Esophagus muscularis mucosa (tissue), 4 donors: ENCODE data around the gene CLDND2. TPM values are rescaled to one million over a fixed set of nuclear protein-coding genes. Genes with fewer than 3 reads are reported as not detected.
A peak's percentile ranks its signal among the peaks of the same experiment; 100 is the strongest.
"Not testable (repeated sequence)": the region's sequence is repeated elsewhere in the genome, so short reads cannot be mapped to it uniquely, and the experiment has no call there.

ENCODE experiments used
- DNase-seq: peaks from one replicate; pipeline ENCODE4 v3.0.0-alpha.2; 2017; ENCODE audit errors: extremely low spot score
- H3K27ac ChIP-seq, 4 donors: fragments of 200-600 bp; sonication (generic); replicated peaks in 1 of 4; 1 replicate in 3 of 4; 2 replicates in 1 of 4; pipeline ENCODE4 v1.5.1; 2016 to 2019; ENCODE audit warnings: mild to moderate bottlenecking in 1 of 4
- H3K27me3 ChIP-seq, 4 donors: fragments of 200-600 bp; sonication (generic); one replicate each; pipeline versions ENCODE4 v1.5.1 to v1.6.0; 2016 to 2019
- H3K36me3 ChIP-seq, 4 donors: fragments of 200-600 bp; sonication (generic); one replicate each; pipeline ENCODE4 v1.5.1; 2016 to 2019
- H3K4me1 ChIP-seq, 4 donors: fragments of 200-600 bp; sonication (generic); one replicate each; pipeline ENCODE4 v1.5.1; 2016 to 2019
- H3K4me3 ChIP-seq, 4 donors: fragments of 200-600 bp; sonication (generic); 1 replicate in 2 of 4; 2 replicates in 2 of 4; pipeline ENCODE4 v1.5.1; 2016 to 2019; ENCODE audit warnings: mild to moderate bottlenecking in 4 of 4, moderate library complexity in 1 of 4
- H3K9me3 ChIP-seq, 4 donors: fragments of 200-600 bp; sonication (generic); 1 replicate in 3 of 4; 2 replicates in 1 of 4; pipeline ENCODE4 v1.5.1; 2016 to 2019
- EP300 ChIP-seq: sonication (generic); formaldehyde crosslinking; IDR thresholded peaks from one replicate; pipeline ENCODE4 v1.6.1; 2017; ENCODE audit warnings: antibody characterized with exemption
- POLR2A ChIP-seq: fragments of 450-650 bp; IDR thresholded peaks from one replicate; pipeline ENCODE4 v1.6.1; 2017; ENCODE audit warnings: antibody characterized with exemption, moderate library complexity, mild to moderate bottlenecking, low read depth
- POLR2AphosphoS5 ChIP-seq, 2 donors: sonication (generic); formaldehyde crosslinking; IDR thresholded peaks; one replicate each; pipeline ENCODE4 v1.6.1; 2017; ENCODE audit warnings: antibody characterized with exemption in 2 of 2
- WGBS: methylation state at CpG from one replicate; pipeline ENCODE4 v1.1.5; 2018; 5-methylcytosine and 5-hydroxymethylcytosine counted together
- intact Hi-C: fragments of 100-400 bp; cut with DNase I; formaldehyde crosslinking; loops from one replicate; pipeline ENCODE4 v1.15.1; 2023
- total RNA-seq, 4 donors: library from RNA; depleted of rRNA; stranded (reverse); fragments of >200 nt; gene quantifications; one replicate each; pipeline versions ENCODE4 v1.1.0 to v1.2.1, GENCODE V29; 2016
- TF ChIP-seq, protein P1 (sequence below), 3 experiments: fragments of 200-600 bp in 2 of 3; fragments of 450-650 bp in 1 of 3; sonication (generic) in 2 of 3; IDR thresholded peaks; one replicate each; pipeline ENCODE4 v1.5.1; 2017 to 2019; ENCODE audit warnings: antibody characterized with exemption in 3 of 3, mild to moderate bottlenecking in 2 of 3, moderate library complexity in 1 of 3

Gene CLDND2
- total RNA-seq, 4 donors from 2014 or later, result not detected

DNA sequence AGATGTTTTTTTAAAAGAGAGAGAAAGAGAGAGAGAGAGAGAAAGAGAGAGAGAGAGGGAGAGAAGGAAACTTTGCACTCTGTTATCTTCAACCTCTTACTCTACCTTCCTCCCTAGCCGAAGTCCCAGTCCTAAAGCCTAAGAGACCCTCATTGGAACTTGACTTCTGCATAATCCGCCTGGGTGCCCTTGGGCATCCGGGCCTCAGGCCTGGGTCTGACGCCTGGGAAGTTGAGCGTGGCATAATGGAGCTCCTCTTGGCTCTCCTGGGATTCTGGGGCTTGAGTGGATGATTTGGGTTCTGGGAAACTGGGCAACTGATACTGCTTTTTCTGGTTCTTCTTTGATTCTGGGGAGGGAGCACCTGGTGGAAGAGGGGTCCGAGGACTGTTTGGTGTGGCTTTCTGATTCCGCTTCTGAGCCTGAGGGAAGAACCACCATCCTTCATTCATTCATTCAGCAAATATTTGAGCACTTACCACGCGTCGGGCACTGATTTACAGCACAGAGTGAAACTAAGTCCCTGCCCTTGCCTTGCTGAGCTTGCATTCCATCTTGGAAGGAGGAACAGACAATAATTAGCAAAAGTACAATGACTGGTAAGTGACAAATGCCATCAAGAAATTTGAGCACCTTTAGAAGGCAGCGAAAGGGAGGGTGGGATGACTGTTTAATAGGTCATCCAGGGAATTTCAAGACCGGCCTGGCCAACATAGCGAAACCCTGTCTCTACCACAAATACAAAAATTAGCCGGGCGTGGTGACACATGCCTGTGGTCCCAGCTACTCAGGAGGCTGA is 42.3 kb upstream of the CLDND2 start:
- no peak overlapping the region for H3K27ac ChIP-seq
- no peaks in the 10 kb centered on the region for H3K4me1 ChIP-seq
- H3K36me3 ChIP-seq, result no peaks in the 10 kb centered on the region
- no peak for DNase-seq
- H3K9me3 ChIP-seq, result peaks cover 0 to under 1% (median 0%) of the 10 kb centered on the region in 4 donors
- H3K4me3 ChIP-seq, result no peak overlapping the region
- intact Hi-C loops, result no loop called here
- H3K27me3 ChIP-seq, result peaks cover 0 to 36% (median 0%) of the 10 kb centered on the region in 4 donors
- 94% methylated on average over 13 of the region's 15 CpGs for WGBS
- TF ChIP-seq POLR2AphosphoS5 (IDR thresholded peaks at IDR 0.05), result no peak
- TF ChIP-seq, protein P1, sequence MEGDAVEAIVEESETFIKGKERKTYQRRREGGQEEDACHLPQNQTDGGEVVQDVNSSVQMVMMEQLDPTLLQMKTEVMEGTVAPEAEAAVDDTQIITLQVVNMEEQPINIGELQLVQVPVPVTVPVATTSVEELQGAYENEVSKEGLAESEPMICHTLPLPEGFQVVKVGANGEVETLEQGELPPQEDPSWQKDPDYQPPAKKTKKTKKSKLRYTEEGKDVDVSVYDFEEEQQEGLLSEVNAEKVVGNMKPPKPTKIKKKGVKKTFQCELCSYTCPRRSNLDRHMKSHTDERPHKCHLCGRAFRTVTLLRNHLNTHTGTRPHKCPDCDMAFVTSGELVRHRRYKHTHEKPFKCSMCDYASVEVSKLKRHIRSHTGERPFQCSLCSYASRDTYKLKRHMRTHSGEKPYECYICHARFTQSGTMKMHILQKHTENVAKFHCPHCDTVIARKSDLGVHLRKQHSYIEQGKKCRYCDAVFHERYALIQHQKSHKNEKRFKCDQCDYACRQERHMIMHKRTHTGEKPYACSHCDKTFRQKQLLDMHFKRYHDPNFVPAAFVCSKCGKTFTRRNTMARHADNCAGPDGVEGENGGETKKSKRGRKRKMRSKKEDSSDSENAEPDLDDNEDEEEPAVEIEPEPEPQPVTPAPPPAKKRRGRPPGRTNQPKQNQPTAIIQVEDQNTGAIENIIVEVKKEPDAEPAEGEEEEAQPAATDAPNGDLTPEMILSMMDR (IDR thresholded peaks at IDR 0.05), result no peak
- no peak for TF ChIP-seq EP300
- no peak for TF ChIP-seq POLR2A

DNA sequence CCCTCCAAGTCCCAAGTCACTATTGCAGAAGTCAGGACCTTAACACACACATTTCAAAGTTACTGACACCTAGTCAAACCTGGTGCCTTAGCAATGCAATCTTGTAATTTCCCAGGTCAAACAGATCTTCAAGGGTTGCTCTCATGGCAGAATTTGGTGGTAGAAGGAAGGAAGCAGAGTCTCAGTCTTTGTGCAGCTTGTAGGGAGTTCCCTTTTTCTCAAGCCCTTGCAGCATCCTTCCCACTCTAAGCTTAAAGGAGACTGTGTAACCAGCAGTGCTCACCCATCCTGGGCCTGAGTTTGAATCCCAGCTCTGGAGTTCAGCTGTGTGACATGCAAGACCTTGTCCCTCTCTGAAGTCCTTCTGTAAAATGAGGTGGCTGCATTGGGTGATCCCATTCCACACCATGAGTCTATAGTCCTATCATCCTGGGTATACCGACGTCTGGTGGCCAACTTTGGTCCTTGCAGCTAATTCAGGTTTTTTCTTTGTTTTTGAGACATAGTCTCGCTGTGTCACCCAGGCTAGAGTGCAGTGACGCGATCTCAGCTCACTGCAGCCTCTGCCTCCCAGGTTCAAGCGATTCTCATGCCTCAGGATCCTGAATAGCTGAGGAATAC is 38.8 kb upstream of the CLDND2 start:
- Histone ChIP-seq H3K4me3 (no peak overlapping the region), H3K27me3 (peaks cover 0 to 43% (median 0%) of the 10 kb centered on the region in 4 donors), H3K36me3 (no peaks in the 10 kb centered on the region), H3K9me3 (peaks cover 0 to 3% (median 1%) of the 10 kb centered on the region in 4 donors), H3K27ac (no peak overlapping the region), H3K4me1 (no peaks in the 10 kb centered on the region)
- WGBS, result 52% methylated on average over 6 of the region's 6 CpGs
- intact Hi-C loops, result loop anchor here (5.0 kb wide), 1 partner anchor 70 kb away; no protein-coding TSS in a partner anchor
- TF ChIP-seq, protein P1 (IDR thresholded peaks at IDR 0.05), result peak; percentile 42 to 57 (median 51)
- TF ChIP-seq POLR2AphosphoS5 (IDR thresholded peaks at IDR 0.05), result no peak
- DNase-seq, result no peak

GRCh38 chr19:51402117-51402516 is 33.3 kb upstream of the CLDND2 start:
- peaks cover 0 to 14% (median 8%) of the 10 kb centered on the region in 4 donors for H3K9me3 ChIP-seq
- intact Hi-C loops, result no loop called here
- no peaks in the 10 kb centered on the region for H3K4me1 ChIP-seq
- TF ChIP-seq POLR2AphosphoS5 (IDR thresholded peaks at IDR 0.05) (no peak), POLR2A (no peak), EP300 (no peak)
- TF ChIP-seq, protein P1 (IDR thresholded peaks at IDR 0.05), result no peak
- no peak overlapping the region for H3K27ac ChIP-seq
- no peaks in the 10 kb centered on the region for H3K36me3 ChIP-seq
- peaks cover 0 to 22% (median 0%) of the 10 kb centered on the region in 4 donors for H3K27me3 ChIP-seq
- WGBS, result 97% methylated on average over 9 of the region's 9 CpGs
- DNase-seq, result no peak
- no peak overlapping the region for H3K4me3 ChIP-seq

GRCh38 chr19:51399936-51400335 is 31.1 kb upstream of the CLDND2 start:
- intact Hi-C loops, H3K4me1 ChIP-seq, H3K27ac ChIP-seq, H3K36me3 ChIP-seq, DNase-seq, H3K4me3 ChIP-seq: not testable (repeated sequence)
- Histone ChIP-seq H3K27me3 (peaks cover 0 to 19% (median 0%) of the 10 kb centered on the region in 4 donors), H3K9me3 (peaks cover 0 to 11% (median 8%) of the 10 kb centered on the region in 4 donors)
- WGBS, result 92% methylated on average over 7 of the region's 7 CpGs

DNA sequence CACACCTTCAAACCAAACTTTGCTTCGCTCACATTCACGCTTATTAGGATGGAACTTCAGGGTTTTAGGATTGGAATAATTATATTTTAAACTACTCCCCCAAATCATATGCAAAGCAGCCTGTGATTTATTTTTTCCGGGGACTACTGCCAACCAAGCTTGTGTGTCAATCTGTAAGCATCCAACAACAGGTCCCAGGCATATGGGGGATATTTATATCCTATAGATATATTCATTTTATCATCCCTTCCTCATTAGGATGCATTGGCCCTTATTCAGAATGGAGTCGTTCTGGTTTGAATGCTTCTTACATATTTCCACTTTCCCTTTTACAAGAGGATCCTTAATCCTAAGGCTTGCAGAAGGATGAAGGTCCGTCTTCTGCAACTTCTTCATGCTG is 30.4 kb upstream of the CLDND2 start:
- TF ChIP-seq, protein P1 (IDR thresholded peaks at IDR 0.05), result no peak
- TF ChIP-seq EP300 (no peak), POLR2AphosphoS5 (IDR thresholded peaks at IDR 0.05) (no peak), POLR2A (no peak)
- H3K9me3 ChIP-seq, result peaks cover 0 to 11% (median 8%) of the 10 kb centered on the region in 4 donors
- intact Hi-C loops, result no loop called here
- no peaks in the 10 kb centered on the region for H3K36me3 ChIP-seq
- H3K4me1 ChIP-seq, result peaks cover 6 to 8% (median 7%) of the 10 kb centered on the region in 4 donors
- H3K27ac ChIP-seq, result no peak overlapping the region
- WGBS, result 96% methylated on average over 5 of the region's 5 CpGs
- peaks cover 0 to 14% (median 0%) of the 10 kb centered on the region in 4 donors for H3K27me3 ChIP-seq
- no peak overlapping the region for H3K4me3 ChIP-seq
- no peak for DNase-seq
